ENCODE data around the gene PRICKLE3. TPM values are rescaled to one million over a fixed set of nuclear protein-coding genes. Genes with fewer than 3 reads are reported as not detected.

PRICKLE3 gene
- total and polyA plus RNA-seq, 2 experiments from 2014 or later, result 4.7 to 13.7 TPM

DNA sequence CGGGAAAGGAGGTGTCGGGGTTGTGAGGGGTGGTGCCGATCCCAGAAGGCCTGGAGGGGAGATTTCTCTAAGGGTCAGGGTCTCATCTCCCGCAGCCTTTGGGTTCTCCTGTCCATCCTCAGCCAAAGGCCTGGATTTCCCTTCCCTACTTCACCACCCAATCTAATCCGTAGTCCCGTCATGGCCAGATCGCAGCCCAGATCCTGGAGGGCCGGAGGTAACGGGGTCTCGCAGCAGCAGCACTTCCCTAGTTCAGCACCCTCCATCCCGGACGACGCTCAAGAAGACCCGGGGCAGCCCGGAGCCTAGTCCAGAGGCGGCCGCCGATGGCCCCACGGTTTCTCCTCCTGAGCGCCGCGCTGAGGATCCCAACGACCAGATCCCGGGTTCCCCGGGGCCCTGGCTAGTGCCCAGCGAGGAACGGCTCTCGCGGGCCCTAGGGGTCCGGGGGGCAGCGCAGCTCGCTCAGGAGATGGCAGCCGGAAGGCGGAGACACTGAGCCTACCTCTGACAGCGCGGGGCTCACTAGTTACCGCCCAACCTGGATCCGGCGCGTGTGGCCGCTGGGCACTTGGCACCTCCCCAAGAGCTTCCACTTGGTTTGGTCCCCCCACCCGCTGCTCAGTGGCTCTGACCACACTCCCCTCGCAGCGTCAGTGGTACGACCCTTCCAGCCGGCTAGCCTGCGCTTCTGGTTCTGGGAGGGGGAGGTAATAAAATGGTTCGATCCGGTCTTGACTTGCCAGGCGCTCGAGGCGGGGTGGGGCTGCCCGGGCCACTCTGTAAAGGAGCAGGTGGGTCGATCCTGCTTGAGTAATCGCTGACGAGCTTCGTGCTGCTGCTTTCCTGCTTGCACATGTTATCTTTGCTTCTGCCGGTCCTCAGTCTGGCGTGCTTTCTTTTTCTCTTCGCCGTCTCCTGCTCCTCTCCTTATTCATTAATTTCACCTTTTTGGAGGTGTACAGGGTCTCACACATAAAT lies 20.0 kb downstream of the PRICKLE3 start:
- TF ChIP-seq EZH2 (IDR thresholded peaks at IDR 0.05; ENCODE audit: low read depth, unreplicated experiment) (no peak), CREB1 (CRISPR knock-in tag; IDR thresholded peaks at IDR 0.05; ENCODE audit: low read depth) (no peak), POLR2AphosphoS5 (IDR thresholded peaks at IDR 0.05; ENCODE audit: low read depth) (peak; percentile 30; the same call in 1 of the 2 replicates), CTCF (conservative IDR thresholded peaks at IDR 0.05; ENCODE audit: low read depth in 2 of 2) (peak; percentile 11 to 48; a peak in 2 of 4 replicates)
- H3K27me3 ChIP-seq (ENCODE audit: insufficient read depth), result peaks cover 59% of the 10 kb centered on the region
- H3K4me3 ChIP-seq, result peak overlapping the region; percentile 59
- H3K9me2 ChIP-seq (ENCODE audit: insufficient read depth), result no peaks in the 10 kb centered on the region
- H3K4me3 Mint-ChIP-seq, result peak overlapping the region; percentile 72
- peak overlapping the region; percentile 86 for H3K4me2 ChIP-seq
- no peaks in the 10 kb centered on the region for H3K79me2 ChIP-seq (replicated peaks; ENCODE audit: insufficient read depth)
- no peak overlapping the region; the same call in 1 of the 2 replicates for H3K27ac Mint-ChIP-seq
- no peak overlapping the region for H3K27ac ChIP-seq (ENCODE audit: low read depth)
- ATAC-seq (peak; percentile 61), DNase-seq (ENCODE audit: low spot score) (peak; percentile 92)
- no peaks in the 10 kb centered on the region for H3F3A ChIP-seq (replicated peaks; ENCODE audit: low read depth)
- H3K27me3 Mint-ChIP-seq (ENCODE audit: insufficient read depth, low read depth, poor library complexity), result peaks cover 30% of the 10 kb centered on the region
- H3K36me3 Mint-ChIP-seq (ENCODE audit: low read depth), result no peaks in the 10 kb centered on the region
- H3K4me1 ChIP-seq (ENCODE audit: insufficient read depth), result no peaks in the 10 kb centered on the region; the same call in 1 of the 2 replicates
- H3K4me1 Mint-ChIP-seq, result peaks cover 15% of the 10 kb centered on the region
- H3K36me3 ChIP-seq (ENCODE audit: insufficient read depth), result no peaks in the 10 kb centered on the region
- H2AFZ ChIP-seq, result peak overlapping the region; percentile 72; the same call in 1 of the 2 replicates
- H4K20me1 ChIP-seq (replicated peaks; ENCODE audit: insufficient read depth), result no peaks in the 10 kb centered on the region
- no peaks in the 10 kb centered on the region; the same call in 2 of the 3 replicates for H3K9me3 Mint-ChIP-seq

- peaks cover 25% of the 10 kb centered on the region for H3K27me3 Mint-ChIP-seq (ENCODE audit: insufficient read depth, low read depth, poor library complexity)
- peak overlapping the region; percentile 78 for H3K4me3 Mint-ChIP-seq
- no peak for DNase-seq (ENCODE audit: low spot score)
- TF ChIP-seq STAT1 (IDR thresholded peaks at IDR 0.05; ENCODE audit: unreplicated experiment) (no peak), REST (IDR thresholded peaks at IDR 0.05; ENCODE audit: unreplicated experiment) (no peak), EZH2phosphoT487 (IDR thresholded peaks at IDR 0.05; ENCODE audit: unreplicated experiment) (no peak)
- TF ChIP-seq, protein P1, sequence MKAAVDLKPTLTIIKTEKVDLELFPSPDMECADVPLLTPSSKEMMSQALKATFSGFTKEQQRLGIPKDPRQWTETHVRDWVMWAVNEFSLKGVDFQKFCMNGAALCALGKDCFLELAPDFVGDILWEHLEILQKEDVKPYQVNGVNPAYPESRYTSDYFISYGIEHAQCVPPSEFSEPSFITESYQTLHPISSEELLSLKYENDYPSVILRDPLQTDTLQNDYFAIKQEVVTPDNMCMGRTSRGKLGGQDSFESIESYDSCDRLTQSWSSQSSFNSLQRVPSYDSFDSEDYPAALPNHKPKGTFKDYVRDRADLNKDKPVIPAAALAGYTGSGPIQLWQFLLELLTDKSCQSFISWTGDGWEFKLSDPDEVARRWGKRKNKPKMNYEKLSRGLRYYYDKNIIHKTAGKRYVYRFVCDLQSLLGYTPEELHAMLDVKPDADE (IDR thresholded peaks at IDR 0.05), result no peak
Observed at GRCh38 chrX:49164589-49165360, 21.4 kb downstream of the PRICKLE3 start.

More at GRCh38 chrX:49164589-49165360, 21.4 kb downstream of the PRICKLE3 start:
- ATAC-seq, result no peak
- Histone ChIP-seq H2AFZ (no peak overlapping the region), H3K27me3 (ENCODE audit: insufficient read depth) (peaks cover 60% of the 10 kb centered on the region), H3K79me2 (replicated peaks; ENCODE audit: insufficient read depth) (no peaks in the 10 kb centered on the region), H3K36me3 (ENCODE audit: insufficient read depth) (no peaks in the 10 kb centered on the region), H3K4me2 (peak overlapping the region; percentile 73; the same call in 1 of the 2 replicates), H3F3A (replicated peaks; ENCODE audit: low read depth) (no peaks in the 10 kb centered on the region), H3K4me3 (no peak overlapping the region; the same call in 1 of the 2 replicates), H3K4me1 (ENCODE audit: insufficient read depth) (no peaks in the 10 kb centered on the region; the same call in 1 of the 2 replicates), H3K27ac (ENCODE audit: low read depth) (no peak overlapping the region), H3K9me2 (ENCODE audit: insufficient read depth) (no peaks in the 10 kb centered on the region), H4K20me1 (replicated peaks; ENCODE audit: insufficient read depth) (no peaks in the 10 kb centered on the region)
- Mint-ChIP-seq H3K4me1 (peaks cover 15% of the 10 kb centered on the region), H3K9me3 (no peaks in the 10 kb centered on the region; the same call in 2 of the 3 replicates), H3K27ac (no peak overlapping the region), H3K36me3 (ENCODE audit: low read depth) (no peaks in the 10 kb centered on the region)
